GM12875 (cell line): Measurements from ENCODE around the gene VTI1A.

ENCODE experiments used
- H3K4me3 ChIP-seq: one replicate; pipeline ENCODE4 v1.5.1; 2011; ENCODE audit warnings: low read depth, low read length, control low read depth
- TF ChIP-seq, protein P1 (sequence below): IDR thresholded peaks from 2 replicates; pipeline ENCODE4 v1.5.1; 2011; ENCODE audit warnings: low read depth, mild to moderate bottlenecking, control low read depth, inconsistent platforms, low read length, moderate library complexity, borderline replicate concordance; ENCODE audit not compliant: insufficient read depth

Gene VTI1A

DNA sequence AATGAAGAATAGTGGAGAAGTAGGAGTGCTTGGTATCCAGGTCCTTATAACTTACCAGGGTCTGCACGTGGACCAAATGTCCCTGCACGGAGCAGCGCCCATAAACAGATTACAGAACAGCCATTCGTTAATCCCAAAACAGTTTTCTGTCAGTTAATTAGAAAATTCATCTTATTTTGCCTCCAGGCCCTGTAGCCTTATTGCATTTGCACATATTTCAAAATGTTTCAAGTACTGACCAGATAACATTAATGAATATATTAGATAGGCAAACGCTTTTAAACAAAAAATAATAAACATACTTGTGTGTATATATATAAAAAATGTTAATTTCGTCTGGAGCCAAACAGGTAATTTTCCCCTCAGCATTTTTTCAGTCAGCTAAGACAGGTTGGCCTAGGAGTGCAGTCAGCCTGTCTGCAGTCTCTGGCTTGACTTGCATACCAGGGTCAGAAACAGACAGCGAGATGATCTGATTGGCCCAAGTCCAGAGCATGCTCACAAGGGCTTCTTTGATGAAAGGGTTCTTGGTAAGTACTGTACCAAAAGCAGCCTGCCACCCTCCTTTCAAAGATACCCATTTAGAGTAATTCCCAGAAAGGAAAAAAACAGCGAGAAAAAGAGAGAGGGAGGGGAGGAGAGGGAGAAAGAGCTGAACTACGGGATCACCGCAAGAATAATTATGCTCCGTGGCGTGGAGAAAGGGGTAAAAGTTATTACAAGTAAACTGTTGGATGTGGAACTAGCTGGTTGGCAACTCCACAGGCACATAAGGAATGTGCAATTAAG lies 308.6 kb downstream of the VTI1A start:
- H3K4me3 ChIP-seq = no peak overlapping the region
- TF ChIP-seq, protein P1, sequence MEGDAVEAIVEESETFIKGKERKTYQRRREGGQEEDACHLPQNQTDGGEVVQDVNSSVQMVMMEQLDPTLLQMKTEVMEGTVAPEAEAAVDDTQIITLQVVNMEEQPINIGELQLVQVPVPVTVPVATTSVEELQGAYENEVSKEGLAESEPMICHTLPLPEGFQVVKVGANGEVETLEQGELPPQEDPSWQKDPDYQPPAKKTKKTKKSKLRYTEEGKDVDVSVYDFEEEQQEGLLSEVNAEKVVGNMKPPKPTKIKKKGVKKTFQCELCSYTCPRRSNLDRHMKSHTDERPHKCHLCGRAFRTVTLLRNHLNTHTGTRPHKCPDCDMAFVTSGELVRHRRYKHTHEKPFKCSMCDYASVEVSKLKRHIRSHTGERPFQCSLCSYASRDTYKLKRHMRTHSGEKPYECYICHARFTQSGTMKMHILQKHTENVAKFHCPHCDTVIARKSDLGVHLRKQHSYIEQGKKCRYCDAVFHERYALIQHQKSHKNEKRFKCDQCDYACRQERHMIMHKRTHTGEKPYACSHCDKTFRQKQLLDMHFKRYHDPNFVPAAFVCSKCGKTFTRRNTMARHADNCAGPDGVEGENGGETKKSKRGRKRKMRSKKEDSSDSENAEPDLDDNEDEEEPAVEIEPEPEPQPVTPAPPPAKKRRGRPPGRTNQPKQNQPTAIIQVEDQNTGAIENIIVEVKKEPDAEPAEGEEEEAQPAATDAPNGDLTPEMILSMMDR = no peak

DNA sequence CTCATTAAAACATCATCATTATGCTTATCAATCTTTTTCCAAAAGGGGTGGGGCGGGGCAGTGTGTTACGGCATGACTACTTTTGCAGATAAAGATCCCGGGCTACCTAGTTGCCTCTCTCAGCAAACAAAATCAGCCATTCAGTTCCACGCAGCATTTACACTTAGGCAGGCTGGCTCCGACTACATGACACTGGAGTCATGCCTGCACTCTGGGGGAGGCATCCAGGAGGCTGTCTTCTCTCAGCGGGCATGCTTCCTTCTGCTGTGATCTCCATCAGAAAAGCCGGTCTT lies 309.2 kb downstream of the VTI1A start:
- TF ChIP-seq, protein P1 = no peak

DNA sequence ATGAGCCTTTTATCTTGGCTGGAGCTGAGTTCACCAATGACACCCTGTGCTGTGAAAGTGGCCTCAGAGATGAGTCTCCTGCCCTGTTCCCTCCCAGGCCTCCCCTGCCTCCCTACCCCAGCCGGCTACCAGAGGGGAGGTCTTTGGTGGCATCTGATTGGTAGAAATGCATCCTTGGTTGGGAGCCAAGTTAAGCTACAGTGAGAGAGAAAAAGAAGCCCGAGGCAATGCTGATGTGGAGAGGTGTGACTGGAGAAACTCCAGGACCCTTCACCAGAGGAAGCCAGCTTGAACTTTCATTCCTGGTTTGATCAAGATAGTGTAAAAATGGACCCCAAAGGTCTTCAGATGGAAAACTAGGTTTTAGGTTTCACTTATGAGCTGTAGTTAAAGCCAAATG lies 311.9 kb downstream of the VTI1A start:
- no peak overlapping the region for H3K4me3 ChIP-seq
- TF ChIP-seq, protein P1 = no peak

More for the DNA sequence above, 309.2 kb downstream of the VTI1A start:
- no peak overlapping the region for H3K4me3 ChIP-seq

DNA sequence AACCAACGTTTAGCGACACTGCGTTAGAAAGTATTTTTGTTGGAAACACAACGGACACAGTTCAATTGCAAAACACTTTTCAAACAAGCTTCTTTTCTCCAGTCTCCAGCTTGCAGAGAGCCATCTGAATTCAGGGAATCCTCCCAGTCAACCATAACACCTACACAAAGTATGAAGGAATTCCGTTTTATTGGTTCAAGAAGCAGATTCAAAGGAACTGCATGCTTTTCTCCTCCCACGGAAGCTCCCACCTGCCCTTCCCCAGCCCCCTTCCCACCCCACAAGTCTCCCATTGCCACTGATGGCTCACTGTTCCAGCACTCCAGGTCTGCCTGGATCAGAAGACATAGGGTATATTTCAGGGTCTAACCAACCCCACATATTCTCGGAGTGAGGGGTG lies 312.5 kb downstream of the VTI1A start:
- no peak overlapping the region for H3K4me3 ChIP-seq
- TF ChIP-seq, protein P1 = no peak

DNA sequence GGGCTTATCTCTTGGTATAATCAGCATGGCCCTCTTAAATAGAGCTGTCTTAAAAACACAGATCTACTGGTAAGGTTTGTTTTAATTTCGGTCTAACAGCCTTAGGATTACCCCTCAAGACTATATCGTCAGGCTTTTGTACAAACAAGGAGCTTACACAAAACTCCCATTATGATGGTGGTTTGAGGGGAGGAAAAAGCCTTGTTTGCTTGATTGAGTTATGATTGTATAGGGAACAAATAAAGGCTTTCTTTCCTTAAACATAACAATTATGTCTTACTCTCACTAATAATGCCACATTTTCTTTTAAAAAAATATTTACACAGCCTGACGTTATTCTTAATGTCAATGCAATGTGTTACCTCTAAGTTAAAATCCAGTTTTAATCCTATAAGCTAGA lies 314.2 kb downstream of the VTI1A start:
- H3K4me3 ChIP-seq = no peak overlapping the region
- TF ChIP-seq, protein P1 = no peak

DNA sequence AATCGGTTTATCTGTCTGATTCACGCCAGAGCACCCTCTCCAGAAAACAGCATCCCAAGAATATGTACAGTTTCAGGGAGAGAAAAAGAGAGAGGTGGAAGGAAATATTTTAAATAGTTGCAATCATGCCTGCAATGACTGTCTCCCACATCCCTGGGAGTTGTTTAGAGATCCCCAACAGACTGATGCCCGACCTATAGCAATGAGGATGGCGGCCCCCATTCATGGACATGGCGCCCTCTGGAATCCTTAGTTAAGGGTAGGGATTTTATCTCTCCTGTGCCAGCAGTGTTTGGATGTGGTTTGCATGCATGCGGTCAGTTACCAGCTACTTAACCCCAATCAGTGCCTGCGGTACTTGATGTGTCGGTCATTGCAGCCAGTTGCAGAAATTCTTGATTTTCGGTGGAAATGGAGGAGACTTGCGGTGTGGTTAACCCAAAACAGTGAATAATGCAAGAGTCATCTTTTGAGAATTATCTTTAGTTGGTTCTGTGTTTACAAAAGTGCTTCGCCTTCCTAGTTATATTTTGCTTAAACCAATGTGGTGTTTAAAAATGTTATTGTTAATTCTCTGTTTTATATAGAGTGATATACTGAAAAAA lies 317.0 kb downstream of the VTI1A start:
- no peak overlapping the region for H3K4me3 ChIP-seq
- TF ChIP-seq, protein P1 = no peak

DNA sequence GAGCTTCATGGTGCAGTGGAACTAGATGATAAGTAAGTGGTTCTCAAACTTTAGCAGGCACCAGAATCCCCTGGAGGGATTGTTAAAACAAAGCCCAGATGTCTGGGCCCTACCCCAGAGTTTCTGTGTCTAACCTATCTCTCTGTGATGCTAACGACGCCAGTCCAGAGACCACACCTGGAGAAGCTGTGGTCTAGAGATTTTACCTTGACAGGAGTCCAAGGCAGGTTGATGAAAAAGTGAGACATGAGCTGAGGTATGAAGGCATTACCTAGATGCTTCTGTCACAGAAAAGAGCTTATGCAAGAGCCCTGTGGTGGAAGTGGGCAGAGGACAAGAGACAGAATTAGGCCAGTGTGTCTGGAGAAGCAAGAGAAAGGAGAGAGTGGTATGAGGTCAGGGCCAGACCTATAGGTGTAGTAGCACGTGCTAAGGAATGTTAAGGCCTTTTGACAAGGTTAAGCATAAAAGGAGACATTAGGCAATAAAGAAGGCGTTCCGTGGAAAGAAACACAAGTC lies 318.8 kb downstream of the VTI1A start:
- no peak overlapping the region for H3K4me3 ChIP-seq
- TF ChIP-seq, protein P1 = no peak
